SK-N-SH (cell line): ENCODE results near the gene SERPINE1. TPM values are rescaled to one million over a fixed set of nuclear protein-coding genes. Genes with fewer than 3 reads are reported as not detected.
"Not testable (repeated sequence)": the region's sequence is repeated elsewhere in the genome, so short reads cannot be mapped to it uniquely, and the experiment has no call there.

Source experiments
- CTCF ChIA-PET: fragments of 300-600, 350-600 bp; formaldehyde crosslinking; extraction: SDS; loops from one replicate; lab custom pipeline; 2021; lab: Yijun Ruan, JAX
- POLR2A ChIA-PET: fragments of 350-600 bp; sonication (Branson Sonifier 250); formaldehyde crosslinking; extraction: SDS; loops from one replicate; lab custom pipeline; 2020; ENCODE audit warnings: antibody characterized with exemption, inconsistent platforms; lab: Yijun Ruan, JAX
- DNase-seq: peaks from one replicate; pipeline ENCODE4 v3.0.0; 2012
- H2AFZ ChIP-seq: fragments of 200-600 bp; sonication (generic); 2 replicates; pipeline ENCODE4 v1.8.1; 2016; ENCODE audit warnings: antibody characterized with exemption, mild to moderate bottlenecking, low read depth
- H3F3A ChIP-seq: fragments of 200-600 bp; sonication (generic); replicated peaks from 2 replicates; pipeline ENCODE3; 2016; ENCODE audit warnings: antibody characterized with exemption, mild to moderate bottlenecking; ENCODE audit not compliant: insufficient read depth
- H3K27ac ChIP-seq, 2 experiments: fragments of 200-500 bp in 1 of 2; fragments of 200-600 bp in 1 of 2; sonication (Bioruptor generic) in 1 of 2; sonication (generic), shearing (Covaris generic) in 1 of 2; 2 replicates each; pipeline versions ENCODE4 v1.5.1 to v1.6.1; 2014 to 2016; ENCODE audit warnings: low read depth in 2 of 2, inconsistent platforms in 1 of 2, low read length in 1 of 2, mild to moderate bottlenecking in 1 of 2, mixed read lengths in 1 of 2
- H3K27me3 ChIP-seq: fragments of 200-600 bp; sonication (generic), shearing (Covaris generic); 2 replicates; pipeline ENCODE4 v1.6.1; 2016; ENCODE audit warnings: mixed run types; ENCODE audit not compliant: insufficient read depth
- H3K36me3 ChIP-seq, 2 experiments: fragments of 200-500 bp in 1 of 2; fragments of 200-600 bp in 1 of 2; sonication (Bioruptor generic) in 1 of 2; sonication (generic) in 1 of 2; replicated peaks in 1 of 2; 2 replicates each; pipeline versions ENCODE3 to v1.5.1; 2014 to 2016; ENCODE audit warnings: low read length in 1 of 2, mild to moderate bottlenecking in 1 of 2; ENCODE audit not compliant: insufficient read depth in 2 of 2, control insufficient read depth in 1 of 2
- H3K4me1 ChIP-seq, 2 experiments: fragments of 200-500 bp in 1 of 2; fragments of 200-600 bp in 1 of 2; sonication (Bioruptor generic) in 1 of 2; sonication (generic), shearing (Covaris generic) in 1 of 2; 2 replicates each; pipeline versions ENCODE4 v1.5.1 to v1.6.1; 2014 to 2016; ENCODE audit warnings: low read depth in 1 of 2, low read length in 1 of 2, mixed run types in 1 of 2; ENCODE audit not compliant: insufficient read depth in 2 of 2, control insufficient read depth in 1 of 2
- H3K4me2 ChIP-seq: fragments of 200-600 bp; sonication (generic), shearing (Covaris generic); 2 replicates; pipeline ENCODE4 v1.6.1; 2017; ENCODE audit warnings: mixed run types
- H3K4me3 ChIP-seq, 2 experiments: fragments of 200-500 bp in 1 of 2; fragments of 200-600 bp in 1 of 2; sonication (Bioruptor generic) in 1 of 2; sonication (generic), shearing (Covaris generic) in 1 of 2; 2 replicates each; pipeline versions ENCODE4 v1.5.1 to v1.8.1; 2014 to 2016; ENCODE audit warnings: low read depth in 2 of 2, inconsistent platforms in 1 of 2, low read length in 1 of 2, mild to moderate bottlenecking in 1 of 2, mixed read lengths in 1 of 2, moderate library complexity in 1 of 2
- H3K79me2 ChIP-seq: fragments of 200-600 bp; sonication (generic); 2 replicates; pipeline ENCODE4 v1.8.1; 2017; ENCODE audit warnings: mild to moderate bottlenecking; ENCODE audit not compliant: insufficient read depth
- H3K9ac ChIP-seq: fragments of 200-600 bp; sonication (generic); 2 replicates; pipeline ENCODE4 v1.6.1; 2017; ENCODE audit warnings: mixed run types
- H3K9me2 ChIP-seq: fragments of 200-600 bp; sonication (generic); 2 replicates; pipeline ENCODE4 v1.6.1; 2017; ENCODE audit warnings: mixed run types
- H3K9me3 ChIP-seq: fragments of 200-600 bp; sonication (generic); 2 replicates; pipeline ENCODE4 v1.6.1; 2017; ENCODE audit warnings: mixed run types, mild to moderate bottlenecking, moderate library complexity
- H4K20me1 ChIP-seq: fragments of 200-600 bp; sonication (generic); 2 replicates; pipeline ENCODE4 v1.6.1; 2017; ENCODE audit warnings: mild to moderate bottlenecking, mixed run types; ENCODE audit not compliant: insufficient read depth
- ELF1 ChIP-seq: IDR thresholded peaks from 2 replicates; pipeline ENCODE4 v1.4.0; 2012
- EZH2phosphoT487 ChIP-seq: fragments of 200-600 bp; sonication (generic); IDR thresholded peaks from 2 replicates; pipeline ENCODE4 v1.6.1; 2017; ENCODE audit warnings: low read depth, mixed run types, mild to moderate bottlenecking, antibody characterized with exemption, moderate library complexity, borderline replicate concordance
- FOSL2 ChIP-seq: IDR thresholded peaks from 2 replicates; pipeline ENCODE4 v1.4.0; 2012; ENCODE audit warnings: low read depth, mild to moderate bottlenecking, moderate library complexity, borderline replicate concordance
- NRF1 ChIP-seq: IDR thresholded peaks from 2 replicates; pipeline ENCODE4 v1.6.1; 2012; ENCODE audit warnings: low read depth, mild to moderate bottlenecking, low read length
- RAD21 ChIP-seq: IDR thresholded peaks from 2 replicates; pipeline ENCODE4 v1.6.1; 2012; ENCODE audit warnings: mild to moderate bottlenecking, low read length
- RFX5 ChIP-seq: IDR thresholded peaks from 2 replicates; pipeline ENCODE4 v1.6.1; 2012; ENCODE audit warnings: mild to moderate bottlenecking, improper control_type of control experiment, low read length
- SIN3A ChIP-seq: IDR thresholded peaks from 2 replicates; pipeline ENCODE4 v1.6.1; 2012; ENCODE audit warnings: low read depth, mild to moderate bottlenecking, low read length, moderate library complexity, borderline replicate concordance
- TAF1 ChIP-seq: IDR thresholded peaks from 2 replicates; pipeline ENCODE4 v1.6.1; 2012; ENCODE audit warnings: low read depth, mild to moderate bottlenecking, low read length, moderate library complexity, borderline replicate concordance
- WGBS: methylation state at CpG from one replicate; pipeline ENCODE4 v1.1.6; 2017; ENCODE audit warnings: low lambda C conversion rate; 5-methylcytosine and 5-hydroxymethylcytosine counted together
- polyA plus RNA-seq, 3 experiments: library from polyadenylated mRNA; depleted of rRNA; stranded (reverse); fragments of >200 nt; gene quantifications; 2 replicates each; pipeline ENCODE4 v1.2.3, GENCODE V29; 2012
- TF ChIP-seq, protein P1 (sequence below): IDR thresholded peaks from 2 replicates; pipeline ENCODE4 v1.4.0; 2012; ENCODE audit warnings: low read depth
- TF ChIP-seq, protein P2 (sequence below): fragments of 200-600 bp; sonication (generic); IDR thresholded peaks from 2 replicates; pipeline ENCODE4 v1.6.1; 2017; ENCODE audit warnings: antibody characterized with exemption, mild to moderate bottlenecking, moderate library complexity
- TF ChIP-seq, protein P3 (sequence below): IDR thresholded peaks from 2 replicates; pipeline ENCODE4 v1.4.0; 2012; ENCODE audit warnings: low read depth, borderline replicate concordance
- TF ChIP-seq, protein P4 (sequence below): fragments of 150-350 bp; IDR thresholded peaks from 2 replicates; pipeline ENCODE4 v1.6.1; 2017; ENCODE audit warnings: antibody characterized with exemption, low read length, low read depth, borderline replicate concordance

SERPINE1 gene
- polyA plus RNA-seq, 1 of the 3 experiments (the other 2 are of a cell fraction): 4,174 TPM

DNA sequence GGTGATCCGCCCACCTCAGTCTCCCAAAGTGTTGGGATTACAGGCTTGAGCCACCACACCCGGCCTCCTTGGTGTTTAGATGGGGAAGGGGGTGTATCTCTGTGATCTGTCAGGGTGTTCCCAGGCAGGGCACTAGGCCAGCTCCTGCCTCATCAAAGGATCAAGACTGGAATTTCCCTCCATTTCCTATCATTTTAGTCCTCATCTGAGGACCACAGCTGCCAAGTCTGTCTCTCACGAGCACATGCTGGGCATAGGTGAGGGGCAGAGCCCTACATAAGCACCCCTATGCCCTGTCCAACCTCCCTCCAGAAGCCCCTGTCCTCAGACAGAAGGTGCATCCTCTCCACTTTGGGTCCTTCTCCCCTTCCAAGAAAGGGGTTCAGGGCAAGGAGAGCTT lies 22.1 kb upstream of the SERPINE1 start:
- Histone ChIP-seq H3K4me1 (peaks cover 6 to 48% of the 10 kb centered on the region in 2 experiments; a peak in 3 of 4 replicates), H3K4me3 (no peak overlapping the region), H3K4me2 (no peak overlapping the region), H3K9me3 (no peaks in the 10 kb centered on the region), H3K27ac (no peak overlapping the region), H3K36me3 (no peaks in the 10 kb centered on the region), H4K20me1 (no peaks in the 10 kb centered on the region), H3K27me3 (no peaks in the 10 kb centered on the region), H3K79me2 (peaks cover 56% of the 10 kb centered on the region), H2AFZ (no peak overlapping the region), H3F3A (peaks cover 25% of the 10 kb centered on the region), H3K9me2 (no peaks in the 10 kb centered on the region), H3K9ac (no peak overlapping the region)
- TF ChIP-seq, protein P1, sequence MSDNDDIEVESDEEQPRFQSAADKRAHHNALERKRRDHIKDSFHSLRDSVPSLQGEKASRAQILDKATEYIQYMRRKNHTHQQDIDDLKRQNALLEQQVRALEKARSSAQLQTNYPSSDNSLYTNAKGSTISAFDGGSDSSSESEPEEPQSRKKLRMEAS: 0 out of 2 replicates have a peak, but pooled peaks have one; percentile 29
- TF ChIP-seq, protein P2, sequence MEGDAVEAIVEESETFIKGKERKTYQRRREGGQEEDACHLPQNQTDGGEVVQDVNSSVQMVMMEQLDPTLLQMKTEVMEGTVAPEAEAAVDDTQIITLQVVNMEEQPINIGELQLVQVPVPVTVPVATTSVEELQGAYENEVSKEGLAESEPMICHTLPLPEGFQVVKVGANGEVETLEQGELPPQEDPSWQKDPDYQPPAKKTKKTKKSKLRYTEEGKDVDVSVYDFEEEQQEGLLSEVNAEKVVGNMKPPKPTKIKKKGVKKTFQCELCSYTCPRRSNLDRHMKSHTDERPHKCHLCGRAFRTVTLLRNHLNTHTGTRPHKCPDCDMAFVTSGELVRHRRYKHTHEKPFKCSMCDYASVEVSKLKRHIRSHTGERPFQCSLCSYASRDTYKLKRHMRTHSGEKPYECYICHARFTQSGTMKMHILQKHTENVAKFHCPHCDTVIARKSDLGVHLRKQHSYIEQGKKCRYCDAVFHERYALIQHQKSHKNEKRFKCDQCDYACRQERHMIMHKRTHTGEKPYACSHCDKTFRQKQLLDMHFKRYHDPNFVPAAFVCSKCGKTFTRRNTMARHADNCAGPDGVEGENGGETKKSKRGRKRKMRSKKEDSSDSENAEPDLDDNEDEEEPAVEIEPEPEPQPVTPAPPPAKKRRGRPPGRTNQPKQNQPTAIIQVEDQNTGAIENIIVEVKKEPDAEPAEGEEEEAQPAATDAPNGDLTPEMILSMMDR: no peak
- CTCF ChIA-PET: interaction anchor here (1.2 to 8.0 kb wide), 3 partner anchors 9 to 379 kb away, joined by 3 to 43 read pairs (median 4); no protein-coding TSS in a partner anchor
- no peak for DNase-seq
- 67% methylated on average over 3 of the region's 3 CpGs for WGBS
- POLR2A ChIA-PET: no interaction called here

DNA sequence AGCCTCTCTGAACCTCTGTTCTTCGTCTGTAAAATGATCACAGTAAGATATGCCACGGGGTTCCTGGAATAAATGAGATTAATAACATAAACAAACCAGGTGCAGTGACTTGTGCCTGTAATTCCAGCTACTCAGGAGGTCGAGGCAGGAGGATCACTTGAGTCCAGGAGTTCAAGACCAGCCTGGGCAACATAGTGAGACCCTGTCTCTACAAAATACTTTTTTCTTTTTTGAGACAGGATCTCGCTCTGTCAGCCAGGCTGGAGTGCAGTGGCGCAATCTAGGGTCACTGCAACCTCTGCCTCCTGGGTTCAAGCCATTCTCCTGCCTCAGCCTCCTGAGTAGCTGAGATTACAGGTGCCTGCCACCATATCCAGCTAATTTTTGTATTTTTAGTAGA lies 21.7 kb upstream of the SERPINE1 start:
- H3K9me3 ChIP-seq, DNase-seq, H3K4me2 ChIP-seq, H3K4me3 ChIP-seq, H3K9ac ChIP-seq, H3K36me3 ChIP-seq, H3K9me2 ChIP-seq, H2AFZ ChIP-seq, H3K27ac ChIP-seq, H3K27me3 ChIP-seq, POLR2A ChIA-PET, H4K20me1 ChIP-seq: not testable (repeated sequence)
- Histone ChIP-seq H3F3A (peaks cover 25% of the 10 kb centered on the region), H3K4me1 (peaks cover 6 to 46% of the 10 kb centered on the region in 2 experiments; a peak in 3 of 4 replicates), H3K79me2 (peaks cover 56% of the 10 kb centered on the region)
- WGBS: 75% methylated on average over 5 of the region's 5 CpGs
- CTCF ChIA-PET: interaction anchor here (1.2 to 8.0 kb wide), 3 partner anchors 10 to 379 kb away, joined by 3 to 43 read pairs (median 4); no protein-coding TSS in a partner anchor

DNA sequence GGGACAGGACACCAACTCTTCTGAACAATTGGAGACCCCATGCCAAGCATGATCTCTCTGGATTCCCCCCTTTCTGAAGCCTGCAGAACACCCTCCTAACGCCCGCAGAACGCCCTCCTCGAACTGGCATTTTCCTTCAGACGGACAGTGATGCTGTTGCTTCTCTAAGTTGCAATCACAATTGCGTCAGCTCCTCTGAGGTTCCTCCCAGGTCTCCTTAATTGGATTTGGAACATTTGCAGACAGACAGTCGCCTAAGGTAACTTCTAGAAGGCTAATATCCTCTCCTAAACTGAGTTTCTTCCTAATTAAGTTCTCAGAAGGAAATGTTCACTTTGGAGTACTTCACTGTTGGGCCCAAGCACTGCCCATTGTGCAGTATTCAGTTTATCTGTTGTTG lies 20.5 kb upstream of the SERPINE1 start:
- no peaks in the 10 kb centered on the region for H4K20me1 ChIP-seq
- TF ChIP-seq RFX5: no peak
- TF ChIP-seq TAF1: no peak
- TF ChIP-seq, protein P3, sequence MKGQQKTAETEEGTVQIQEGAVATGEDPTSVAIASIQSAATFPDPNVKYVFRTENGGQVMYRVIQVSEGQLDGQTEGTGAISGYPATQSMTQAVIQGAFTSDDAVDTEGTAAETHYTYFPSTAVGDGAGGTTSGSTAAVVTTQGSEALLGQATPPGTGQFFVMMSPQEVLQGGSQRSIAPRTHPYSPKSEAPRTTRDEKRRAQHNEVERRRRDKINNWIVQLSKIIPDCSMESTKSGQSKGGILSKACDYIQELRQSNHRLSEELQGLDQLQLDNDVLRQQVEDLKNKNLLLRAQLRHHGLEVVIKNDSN: no peak
- TF ChIP-seq NRF1: no peak
- TF ChIP-seq ELF1: no peak
- TF ChIP-seq, protein P4, sequence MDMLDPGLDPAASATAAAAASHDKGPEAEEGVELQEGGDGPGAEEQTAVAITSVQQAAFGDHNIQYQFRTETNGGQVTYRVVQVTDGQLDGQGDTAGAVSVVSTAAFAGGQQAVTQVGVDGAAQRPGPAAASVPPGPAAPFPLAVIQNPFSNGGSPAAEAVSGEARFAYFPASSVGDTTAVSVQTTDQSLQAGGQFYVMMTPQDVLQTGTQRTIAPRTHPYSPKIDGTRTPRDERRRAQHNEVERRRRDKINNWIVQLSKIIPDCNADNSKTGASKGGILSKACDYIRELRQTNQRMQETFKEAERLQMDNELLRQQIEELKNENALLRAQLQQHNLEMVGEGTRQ: no peak
- TF ChIP-seq FOSL2: no peak
- TF ChIP-seq RAD21: no peak
- TF ChIP-seq, protein P1: no peak
- no peak for TF ChIP-seq SIN3A
- TF ChIP-seq, protein P2: no peak
- TF ChIP-seq EZH2phosphoT487: no peak
- peaks cover 47% of the 10 kb centered on the region for H3K79me2 ChIP-seq
- WGBS: 88% methylated on average over 7 of the region's 7 CpGs
- H3K9me3 ChIP-seq: no peaks in the 10 kb centered on the region
- ChIA-PET CTCF (interaction anchor here (0.7 to 8.0 kb wide), 5 partner anchors 11 to 271 kb away, joined by 3 to 43 read pairs (median 4); no protein-coding TSS in a partner anchor), POLR2A (no interaction called here)
- H2AFZ ChIP-seq: no peak overlapping the region
- no peak for DNase-seq
- H3K4me3 ChIP-seq: no peak overlapping the region
- no peaks in the 10 kb centered on the region for H3K9me2 ChIP-seq
- H3K9ac ChIP-seq: no peak overlapping the region
- H3F3A ChIP-seq: peaks cover 16% of the 10 kb centered on the region
- H3K27me3 ChIP-seq: no peaks in the 10 kb centered on the region
- H3K27ac ChIP-seq: no peak overlapping the region
- no peaks in the 10 kb centered on the region for H3K36me3 ChIP-seq
- H3K4me2 ChIP-seq: no peak overlapping the region
- H3K4me1 ChIP-seq: peaks cover 6 to 35% of the 10 kb centered on the region in 2 experiments; a peak in 3 of 4 replicates
